OCI-LY7 (cell line): Measurements from ENCODE around the gene MAL. TPM values are rescaled to one million over a fixed set of nuclear protein-coding genes. Genes with fewer than 3 reads are reported as not detected.

Source experiments
- BruUV-seq: library from RNA; stranded (reverse); fragments of 400-500 nt; replicated peaks from 2 replicates; lab custom pipeline; 2021; lab: Mats Ljungman, UMichigan
- CTCF ChIA-PET: fragments of 300-600 bp; sonication (Branson Sonifier 250); formaldehyde crosslinking; loops from one replicate; lab custom pipeline; 2022; ENCODE audit warnings: antibody characterized with exemption; ENCODE audit not compliant: unreplicated experiment; lab: Charles Lee
- POLR2A ChIA-PET: fragments of 300-600 bp; sonication (Branson Sonifier 250); formaldehyde crosslinking; loops from one replicate; lab custom pipeline; 2022; ENCODE audit warnings: antibody characterized with exemption; lab: Charles Lee
- DNase-seq: peaks from one replicate; pipeline ENCODE4 v3.0.0-alpha.2; 2015; ENCODE audit warnings: low spot score
- H2AFZ ChIP-seq: fragments of 200-600 bp; sonication (generic), shearing (Covaris generic); 2 replicates; pipeline ENCODE4 v1.6.1; 2014; ENCODE audit warnings: mild to moderate bottlenecking, antibody characterized with exemption, low read length, moderate library complexity
- H3K27ac ChIP-seq: fragments of 200-600 bp; sonication (generic); 2 replicates; pipeline ENCODE4 v1.5.1; 2014; ENCODE audit warnings: mixed run types, low read depth, mild to moderate bottlenecking, moderate library complexity, low read length, inconsistent platforms; ENCODE audit not compliant: poor library complexity, severe bottlenecking
- H3K36me3 ChIP-seq: fragments of 200-600 bp; sonication (generic); 2 replicates; pipeline ENCODE4 v1.6.1; 2014; ENCODE audit warnings: mild to moderate bottlenecking, antibody characterized with exemption, low read length, moderate library complexity, mixed read lengths; ENCODE audit not compliant: insufficient read depth
- H3K4me1 ChIP-seq: fragments of 200-600 bp; sonication (generic); 2 replicates; pipeline ENCODE4 v1.5.1; 2014; ENCODE audit warnings: mild to moderate bottlenecking, low read length; ENCODE audit not compliant: insufficient read depth, poor library complexity, severe bottlenecking
- H3K4me2 ChIP-seq: fragments of 200-600 bp; sonication (generic); 2 replicates; pipeline ENCODE4 v1.6.1; 2014; ENCODE audit warnings: mild to moderate bottlenecking, low read length
- H3K4me3 ChIP-seq: fragments of 200-600 bp; sonication (generic); 2 replicates; pipeline ENCODE4 v1.5.1; 2014; ENCODE audit warnings: mild to moderate bottlenecking, low read depth, low read length; ENCODE audit not compliant: poor library complexity, severe bottlenecking
- H3K79me2 ChIP-seq: fragments of 200-600 bp; sonication (generic); 2 replicates; pipeline ENCODE4 v1.6.1; 2016; ENCODE audit warnings: low read depth, mild to moderate bottlenecking, low read length, moderate library complexity, mixed read lengths; ENCODE audit not compliant: insufficient read depth
- H3K9me2 ChIP-seq: fragments of 200-600 bp; sonication (generic); 2 replicates; pipeline ENCODE4 v1.6.1; 2016; ENCODE audit warnings: mild to moderate bottlenecking, low read length, mixed read lengths; ENCODE audit not compliant: insufficient read depth
- H3K9me3 ChIP-seq: fragments of 200-600 bp; sonication (generic); 2 replicates; pipeline ENCODE4 v1.6.1; 2014; ENCODE audit warnings: mild to moderate bottlenecking, mixed run types, low read length, mixed read lengths
- H4K20me1 ChIP-seq: fragments of 200-600 bp; sonication (generic); 2 replicates; pipeline ENCODE4 v1.6.1; 2014; ENCODE audit warnings: mild to moderate bottlenecking, antibody characterized with exemption, low read length, moderate library complexity, mixed read lengths; ENCODE audit not compliant: insufficient read depth
- CTCF ChIP-seq: fragments of 200-600 bp; sonication (generic); conservative IDR thresholded peaks from 2 replicates; pipeline ENCODE4 v1.5.1; 2014; ENCODE audit warnings: mild to moderate bottlenecking, antibody characterized with exemption, low read length, moderate library complexity, mixed read lengths
- EZH2phosphoT487 ChIP-seq: fragments of 200-600 bp; sonication (generic); IDR thresholded peaks from 2 replicates; pipeline ENCODE4 v1.6.1; 2018; ENCODE audit warnings: low read depth, borderline replicate concordance, mild to moderate bottlenecking, mixed run types, antibody characterized with exemption, low read length, moderate library complexity, mixed read lengths
- intact Hi-C: fragments of 100-400 bp; cut with micrococcal nuclease; formaldehyde crosslinking; loops from one replicate; pipeline ENCODE4 v1.10.0; 2022; ENCODE audit not compliant: unreplicated experiment
- total RNA-seq, 2 experiments: library from RNA; depleted of rRNA in 1 of 2; stranded (reverse); fragments of >200 nt in 1 of 2; shearing (Covaris generic) in 1 of 2; gene quantifications; 2 replicates each; pipeline ENCODE4 v1.2.3, GENCODE V29; 2014 to 2022

MAL gene
- total RNA-seq, 2 experiments from 2014 or later: not detected

GRCh38 chr2:95040426-95040825 lies 14.9 kb downstream of the MAL start:
- H3K79me2 ChIP-seq: no peaks in the 10 kb centered on the region
- ChIA-PET POLR2A (no interaction called here), CTCF (no interaction called here)
- no peaks in the 10 kb centered on the region for H3K4me1 ChIP-seq
- H3K4me3 ChIP-seq: no peak overlapping the region
- intact Hi-C loops: no loop called here
- BruUV-seq: no TSS peak
- no peaks in the 10 kb centered on the region for H3K9me2 ChIP-seq
- no peaks in the 10 kb centered on the region for H3K9me3 ChIP-seq
- no peak for TF ChIP-seq EZH2phosphoT487
- TF ChIP-seq CTCF: no peak
- no peak overlapping the region for H3K4me2 ChIP-seq
- H4K20me1 ChIP-seq: no peaks in the 10 kb centered on the region
- DNase-seq: no peak
- no peaks in the 10 kb centered on the region for H3K36me3 ChIP-seq
- H2AFZ ChIP-seq: no peak overlapping the region
- no peak overlapping the region for H3K27ac ChIP-seq

- H3K4me2 ChIP-seq: no peak overlapping the region
- H3K4me3 ChIP-seq: no peak overlapping the region
- H3K4me1 ChIP-seq: no peaks in the 10 kb centered on the region
- H3K27ac ChIP-seq: no peak overlapping the region
- TF ChIP-seq CTCF (no peak), EZH2phosphoT487 (no peak)
- H4K20me1 ChIP-seq: no peaks in the 10 kb centered on the region
- H2AFZ ChIP-seq: no peak overlapping the region
- H3K9me2 ChIP-seq: no peaks in the 10 kb centered on the region
- no peak for DNase-seq
- intact Hi-C loops: no loop called here
- no peaks in the 10 kb centered on the region for H3K36me3 ChIP-seq
- POLR2A ChIA-PET: interaction anchor here (0.6 kb wide), 1 partner anchor 149 kb away, joined by 3 read pairs; no protein-coding TSS in a partner anchor
- BruUV-seq: no TSS peak
- H3K9me3 ChIP-seq: no peaks in the 10 kb centered on the region
- H3K79me2 ChIP-seq: no peaks in the 10 kb centered on the region
- CTCF ChIA-PET: no interaction called here
Observed at GRCh38 chr2:95041060-95041823, 15.7 kb downstream of the MAL start.

GRCh38 chr2:95041824-95042442 lies 16.4 kb downstream of the MAL start:
- Histone ChIP-seq H2AFZ (no peak overlapping the region), H4K20me1 (no peaks in the 10 kb centered on the region), H3K27ac (no peak overlapping the region), H3K79me2 (no peaks in the 10 kb centered on the region), H3K4me2 (no peak overlapping the region), H3K36me3 (no peaks in the 10 kb centered on the region), H3K4me1 (no peaks in the 10 kb centered on the region), H3K4me3 (no peak overlapping the region), H3K9me2 (no peaks in the 10 kb centered on the region), H3K9me3 (no peaks in the 10 kb centered on the region)
- no TSS peak for BruUV-seq
- DNase-seq: no peak
- intact Hi-C loops: no loop called here
- CTCF ChIA-PET: no interaction called here
- POLR2A ChIA-PET: interaction anchor here (0.6 kb wide), 1 partner anchor 148 kb away, joined by 3 read pairs; no protein-coding TSS in a partner anchor
- TF ChIP-seq EZH2phosphoT487 (no peak), CTCF (no peak)
